HepG2 (cell line): Measurements from ENCODE around the gene KLHL17. TPM values are rescaled to one million over a fixed set of nuclear protein-coding genes. Genes with fewer than 3 reads are reported as not detected.

ENCODE experiments used
- ATRX ChIP-seq: sonication (generic); formaldehyde crosslinking; IDR thresholded peaks from 2 replicates; pipeline ENCODE4 v1.4.0; 2020; ENCODE audit warnings: missing genetic modification reagents, borderline replicate concordance
- DRAP1 ChIP-seq: IDR thresholded peaks from 2 replicates; pipeline ENCODE4 v1.6.1; 2016; ENCODE audit warnings: missing genetic modification reagents, missing compliant biosample characterization
- GABPB1 ChIP-seq: IDR thresholded peaks from 2 replicates; pipeline ENCODE4 v1.6.1; 2016; ENCODE audit warnings: mild to moderate bottlenecking, missing genetic modification reagents, moderate library complexity, missing compliant biosample characterization
- GZF1 ChIP-seq: sonication (generic); formaldehyde crosslinking; IDR thresholded peaks from 2 replicates; pipeline ENCODE4 v1.5.1; 2020; ENCODE audit warnings: mild to moderate bottlenecking, missing genetic modification reagents
- KLF9 ChIP-seq: IDR thresholded peaks from 2 replicates; pipeline ENCODE4 v1.6.1; 2016; ENCODE audit warnings: low read depth
- MED13 ChIP-seq: sonication (generic); formaldehyde crosslinking; IDR thresholded peaks from 2 replicates; pipeline ENCODE4 v1.5.0; 2020; ENCODE audit warnings: missing genetic modification reagents
- MEF2D ChIP-seq: sonication (generic); formaldehyde crosslinking; IDR thresholded peaks from 2 replicates; pipeline ENCODE4 v1.5.1; 2020; ENCODE audit warnings: mild to moderate bottlenecking, missing genetic modification reagents
- NFIB ChIP-seq: sonication (generic); formaldehyde crosslinking; IDR thresholded peaks from 2 replicates; pipeline ENCODE4 v1.9.0; 2021; ENCODE audit warnings: missing genetic modification reagents, mild to moderate bottlenecking, borderline replicate concordance
- NFRKB ChIP-seq: fragments of 450-650 bp; IDR thresholded peaks from 2 replicates; pipeline ENCODE4 v1.6.1; 2017
- NR2F2 ChIP-seq: IDR thresholded peaks from 2 replicates; pipeline ENCODE4 v1.6.1; 2012; ENCODE audit warnings: low read depth, inconsistent platforms, borderline replicate concordance
- PITX1 ChIP-seq: sonication (generic); formaldehyde crosslinking; IDR thresholded peaks from 2 replicates; pipeline ENCODE4 v1.5.1; 2020; ENCODE audit warnings: mild to moderate bottlenecking, missing genetic modification reagents
- POLR2A ChIP-seq, 2 experiments: IDR thresholded peaks; 2 replicates each; pipeline ENCODE4 v1.6.1; 2011; ENCODE audit warnings: low read depth in 2 of 2, low read length in 2 of 2, mild to moderate bottlenecking in 1 of 2, moderate library complexity in 1 of 2; ENCODE audit not compliant: insufficient read depth in 1 of 2
- RFX5 ChIP-seq: IDR thresholded peaks from 2 replicates; pipeline ENCODE4 v1.6.1; 2011; ENCODE audit warnings: low read depth, low read length, improper control_type of control experiment
- TBL1XR1 ChIP-seq: fragments of 150-350 bp; IDR thresholded peaks from 2 replicates; pipeline ENCODE4 v1.6.1; 2014; ENCODE audit warnings: borderline replicate concordance, low read length; ENCODE audit not compliant: partially characterized antibody
- ZBTB7A ChIP-seq: sonication (generic); formaldehyde crosslinking; IDR thresholded peaks from 2 replicates; pipeline ENCODE4 v1.8.0; 2022; ENCODE audit warnings: mild to moderate bottlenecking, missing genetic modification reagents
- ZFP1 ChIP-seq: IDR thresholded peaks from 2 replicates; pipeline ENCODE4 v1.6.1; 2016
- ZFP37 ChIP-seq: sonication (generic); formaldehyde crosslinking; IDR thresholded peaks from 2 replicates; pipeline ENCODE4 v1.4.0; 2020; ENCODE audit warnings: missing genetic modification reagents, borderline replicate concordance
- ZIK1 ChIP-seq: sonication (generic); formaldehyde crosslinking; IDR thresholded peaks from 2 replicates; pipeline ENCODE4 v1.5.0; 2020; ENCODE audit warnings: mild to moderate bottlenecking, low read depth, missing genetic modification reagents, borderline replicate concordance
- ZMAT3 ChIP-seq: sonication (generic); formaldehyde crosslinking; conservative IDR thresholded peaks from 2 replicates; pipeline ENCODE4 v1.7.0; 2021; ENCODE audit warnings: missing genetic modification reagents
- ZNF10 ChIP-seq: sonication (generic); formaldehyde crosslinking; IDR thresholded peaks from 2 replicates; pipeline ENCODE4 v1.4.0; 2020; ENCODE audit warnings: mild to moderate bottlenecking, low read depth, missing genetic modification reagents, borderline replicate concordance
- ZNF180 ChIP-seq: sonication (generic); formaldehyde crosslinking; IDR thresholded peaks from 2 replicates; pipeline ENCODE4 v1.4.0; 2020; ENCODE audit warnings: low read depth, missing genetic modification reagents, borderline replicate concordance
- ZNF232 ChIP-seq: sonication (generic); formaldehyde crosslinking; IDR thresholded peaks from 2 replicates; pipeline ENCODE4 v1.4.0; 2020; ENCODE audit warnings: missing genetic modification reagents, borderline replicate concordance
- ZNF460 ChIP-seq: sonication (generic); formaldehyde crosslinking; IDR thresholded peaks from 2 replicates; pipeline ENCODE4 v1.5.1; 2020; ENCODE audit warnings: missing genetic modification reagents, mild to moderate bottlenecking, borderline replicate concordance
- ZNF496 ChIP-seq: sonication (generic); formaldehyde crosslinking; IDR thresholded peaks from 2 replicates; pipeline ENCODE4 v1.8.1; 2023; ENCODE audit warnings: mild to moderate bottlenecking, moderate library complexity, missing genetic modification reagents; ENCODE audit not compliant: insufficient replicate concordance
- ZNF510 ChIP-seq: sonication (generic); formaldehyde crosslinking; IDR thresholded peaks from 2 replicates; pipeline ENCODE4 v1.4.0; 2020; ENCODE audit warnings: low read depth, mild to moderate bottlenecking, missing genetic modification reagents
- polyA plus RNA-seq, 8 experiments: library from polyadenylated mRNA; depleted of rRNA in 3 of 8; stranded (reverse) in 7 of 8; unstranded in 1 of 8; fragments of >200 nt; fragmentation: Illumina TruSeq in 4 of 8; extraction: Trizol in 4 of 8; gene quantifications; 2 replicates each; pipeline versions ENCODE4 v1.2.1 to v1.2.3, GENCODE V29; 2011 to 2016; ENCODE audit warnings: low read depth in 4 of 8, missing spikeins in 1 of 8, mixed read lengths in 1 of 8; ENCODE audit not compliant: insufficient read depth in 1 of 8
- total RNA-seq, 5 experiments: library from RNA; depleted of rRNA; stranded (reverse); fragments of >200 nt; fragmentation: Illumina TruSeq; extraction: Trizol; gene quantifications; 2 replicates each; pipeline ENCODE4 v1.2.3, GENCODE V29; 2016; ENCODE audit warnings: low read depth in 1 of 5
- TF ChIP-seq, protein P1 (sequence below): sonication (generic); formaldehyde crosslinking; conservative IDR thresholded peaks from 2 replicates; pipeline ENCODE4 v1.4.0; 2020; ENCODE audit warnings: missing genetic modification reagents
- TF ChIP-seq, protein P2 (sequence below): sonication (generic); formaldehyde crosslinking; IDR thresholded peaks from 2 replicates; pipeline ENCODE4 v1.4.0; 2020; ENCODE audit warnings: missing genetic modification reagents
- TF ChIP-seq, protein P3 (sequence below): sonication (generic); formaldehyde crosslinking; IDR thresholded peaks from 2 replicates; pipeline ENCODE4 v1.5.0; 2020; ENCODE audit warnings: missing genetic modification reagents

The KLHL17 gene
- total and polyA plus RNA-seq, 2 of the 13 experiments (the other 11 are each of a cell fraction or from before 2014, with no cell fraction given), result 9.3 to 24.7 TPM

GRCh38 chr1:980602-981395, 20.4 kb downstream of the KLHL17 start (continued):
- TF ChIP-seq, protein P1, sequence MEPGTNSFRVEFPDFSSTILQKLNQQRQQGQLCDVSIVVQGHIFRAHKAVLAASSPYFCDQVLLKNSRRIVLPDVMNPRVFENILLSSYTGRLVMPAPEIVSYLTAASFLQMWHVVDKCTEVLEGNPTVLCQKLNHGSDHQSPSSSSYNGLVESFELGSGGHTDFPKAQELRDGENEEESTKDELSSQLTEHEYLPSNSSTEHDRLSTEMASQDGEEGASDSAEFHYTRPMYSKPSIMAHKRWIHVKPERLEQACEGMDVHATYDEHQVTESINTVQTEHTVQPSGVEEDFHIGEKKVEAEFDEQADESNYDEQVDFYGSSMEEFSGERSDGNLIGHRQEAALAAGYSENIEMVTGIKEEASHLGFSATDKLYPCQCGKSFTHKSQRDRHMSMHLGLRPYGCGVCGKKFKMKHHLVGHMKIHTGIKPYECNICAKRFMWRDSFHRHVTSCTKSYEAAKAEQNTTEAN (CRISPR knock-in tag), result no peak
- TF ChIP-seq ZBTB7A (CRISPR knock-in tag), result no peak
- TF ChIP-seq GABPB1 (CRISPR knock-in tag), result peak; percentile 20; the same call in 1 of the 2 replicates
- no peak for TF ChIP-seq PITX1 (CRISPR knock-in tag)
- no peak for TF ChIP-seq ATRX (CRISPR knock-in tag)
- TF ChIP-seq ZMAT3 (CRISPR knock-in tag), result no peak
- no peak for TF ChIP-seq ZNF460 (CRISPR knock-in tag)
- 0 out of 2 replicates have a peak, but pooled peaks have one; percentile 50 for TF ChIP-seq MEF2D
- TF ChIP-seq, protein P2, sequence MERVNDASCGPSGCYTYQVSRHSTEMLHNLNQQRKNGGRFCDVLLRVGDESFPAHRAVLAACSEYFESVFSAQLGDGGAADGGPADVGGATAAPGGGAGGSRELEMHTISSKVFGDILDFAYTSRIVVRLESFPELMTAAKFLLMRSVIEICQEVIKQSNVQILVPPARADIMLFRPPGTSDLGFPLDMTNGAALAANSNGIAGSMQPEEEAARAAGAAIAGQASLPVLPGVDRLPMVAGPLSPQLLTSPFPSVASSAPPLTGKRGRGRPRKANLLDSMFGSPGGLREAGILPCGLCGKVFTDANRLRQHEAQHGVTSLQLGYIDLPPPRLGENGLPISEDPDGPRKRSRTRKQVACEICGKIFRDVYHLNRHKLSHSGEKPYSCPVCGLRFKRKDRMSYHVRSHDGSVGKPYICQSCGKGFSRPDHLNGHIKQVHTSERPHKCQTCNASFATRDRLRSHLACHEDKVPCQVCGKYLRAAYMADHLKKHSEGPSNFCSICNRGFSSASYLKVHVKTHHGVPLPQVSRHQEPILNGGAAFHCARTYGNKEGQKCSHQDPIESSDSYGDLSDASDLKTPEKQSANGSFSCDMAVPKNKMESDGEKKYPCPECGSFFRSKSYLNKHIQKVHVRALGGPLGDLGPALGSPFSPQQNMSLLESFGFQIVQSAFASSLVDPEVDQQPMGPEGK (CRISPR knock-in tag), result peak; percentile 76
- TF ChIP-seq ZNF10 (CRISPR knock-in tag), result no peak
- TF ChIP-seq KLF9, result no peak
- TF ChIP-seq POLR2A (IDR thresholded peaks at IDR 0.05; ENCODE audit: insufficient read depth in 1 of 2, low read depth in 2 of 2, low read length in 2 of 2), result no peak
- TF ChIP-seq, protein P3, sequence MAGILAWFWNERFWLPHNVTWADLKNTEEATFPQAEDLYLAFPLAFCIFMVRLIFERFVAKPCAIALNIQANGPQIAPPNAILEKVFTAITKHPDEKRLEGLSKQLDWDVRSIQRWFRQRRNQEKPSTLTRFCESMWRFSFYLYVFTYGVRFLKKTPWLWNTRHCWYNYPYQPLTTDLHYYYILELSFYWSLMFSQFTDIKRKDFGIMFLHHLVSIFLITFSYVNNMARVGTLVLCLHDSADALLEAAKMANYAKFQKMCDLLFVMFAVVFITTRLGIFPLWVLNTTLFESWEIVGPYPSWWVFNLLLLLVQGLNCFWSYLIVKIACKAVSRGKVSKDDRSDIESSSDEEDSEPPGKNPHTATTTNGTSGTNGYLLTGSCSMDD (CRISPR knock-in tag), result no peak
- no peak for TF ChIP-seq ZIK1 (CRISPR knock-in tag)
- TF ChIP-seq ZNF180 (CRISPR knock-in tag), result no peak
- no peak for TF ChIP-seq MED13 (CRISPR knock-in tag)
- no peak for TF ChIP-seq ZFP1
- 0 out of 2 replicates have a peak, but pooled peaks have one; percentile 43 for TF ChIP-seq ZNF510 (CRISPR knock-in tag)
- no peak for TF ChIP-seq NR2F2
- no peak for TF ChIP-seq GZF1
- TF ChIP-seq DRAP1 (CRISPR knock-in tag), result peak; percentile 68; the same call in 1 of the 2 replicates
- no peak for TF ChIP-seq RFX5
- TF ChIP-seq NFRKB, result no peak
- TF ChIP-seq ZNF496, result no peak
- no peak for TF ChIP-seq NFIB (CRISPR knock-in tag)
- no peak for TF ChIP-seq ZNF232 (CRISPR knock-in tag)
- TF ChIP-seq TBL1XR1, result no peak
- TF ChIP-seq ZFP37, result peak; percentile 82; the same call in 1 of the 2 replicates
